Loucy (cell line): ENCODE measurements around the gene BCL2L1.

Experiments used
- CTCF ChIP-seq: fragments of 200-600 bp; sonication (generic); conservative IDR thresholded peaks from 2 replicates; pipeline ENCODE4 v1.5.1; 2014; ENCODE audit warnings: mild to moderate bottlenecking, antibody characterized with exemption, low read length
- EZH2phosphoT487 ChIP-seq: fragments of 200-600 bp; IDR thresholded peaks from 2 replicates; pipeline ENCODE4 v1.6.1; 2018; ENCODE audit warnings: antibody characterized with exemption, mild to moderate bottlenecking, moderate library complexity, borderline replicate concordance

- TF ChIP-seq CTCF = no peak
- TF ChIP-seq EZH2phosphoT487 = no peak
These were observed 89.9 kb downstream of the BCL2L1 start for GRCh38 chr20:31632548-31633338.
